ENCODE results near the gene ERBIN. TPM values are rescaled to one million over a fixed set of nuclear protein-coding genes. Genes with fewer than 3 reads are reported as not detected.

The ERBIN gene
- total and polyA plus RNA-seq, 2 of the 13 experiments (the other 11 are each of a cell fraction or from before 2014, with no cell fraction given) = 14.4 to 41.7 TPM

- TF ChIP-seq E2F1 (CRISPR knock-in tag; IDR thresholded peaks at IDR 0.05) (peak; percentile 57), SMAD1 (CRISPR knock-in tag; IDR thresholded peaks at IDR 0.05; ENCODE audit: borderline replicate concordance, low read depth) (peak; percentile 69; the same call in 1 of the 2 replicates), PHB2 (IDR thresholded peaks at IDR 0.05; ENCODE audit: partially characterized antibody) (no peak), THRA (CRISPR knock-in tag; IDR thresholded peaks at IDR 0.05; ENCODE audit: borderline replicate concordance) (peak; percentile 8; the same call in 1 of the 2 replicates), TP53 (CRISPR knock-in tag; conservative IDR thresholded peaks at IDR 0.05) (no peak), ATF7-NPFF (CRISPR knock-in tag; IDR thresholded peaks at IDR 0.05; ENCODE audit: low read depth) (0 out of 2 replicates have a peak, but pooled peaks have one; percentile 9), ZNF770 (CRISPR knock-in tag; IDR thresholded peaks at IDR 0.05) (peak; percentile 60; the same call in 1 of the 2 replicates), ZMAT5 (CRISPR knock-in tag; IDR thresholded peaks at IDR 0.05; ENCODE audit: borderline replicate concordance, low read depth) (no peak), ZNF782 (CRISPR knock-in tag; IDR thresholded peaks at IDR 0.05; ENCODE audit: borderline replicate concordance) (no peak), ZBTB39 (CRISPR knock-in tag; IDR thresholded peaks at IDR 0.05) (no peak), TBP (CRISPR knock-in tag; IDR thresholded peaks at IDR 0.05) (no peak), BHLHE40 (IDR thresholded peaks at IDR 0.05; ENCODE audit: low read length) (no peak), ZNF83 (CRISPR knock-in tag; IDR thresholded peaks at IDR 0.05; ENCODE audit: borderline replicate concordance) (no peak), DR1 (CRISPR knock-in tag; IDR thresholded peaks at IDR 0.05) (no peak), ZNF230 (CRISPR knock-in tag; IDR thresholded peaks at IDR 0.05) (0 out of 2 replicates have a peak, but pooled peaks have one; percentile 43), TIGD3 (CRISPR knock-in tag; IDR thresholded peaks at IDR 0.05; ENCODE audit: borderline replicate concordance) (no peak), ZNF10 (CRISPR knock-in tag; IDR thresholded peaks at IDR 0.05; ENCODE audit: borderline replicate concordance, low read depth) (no peak), SMARCE1 (IDR thresholded peaks at IDR 0.05; ENCODE audit: borderline replicate concordance) (no peak), MAF1 (CRISPR knock-in tag; IDR thresholded peaks at IDR 0.05; ENCODE audit: borderline replicate concordance) (no peak)
Observed at GRCh38 chr5:65925044-65925600, 1.3 kb upstream of the ERBIN start (continued).

Measured in HepG2 (cell line).